PFSK-1 (cell line): ENCODE results near the gene CPLANE2.

ENCODE experiments used
- FOXP2 ChIP-seq: optimal IDR thresholded peaks from 2 replicates; pipeline ENCODE3; 2011; ENCODE audit warnings: borderline replicate concordance, control low read depth, inconsistent platforms; ENCODE audit not compliant: insufficient read depth; ENCODE audit errors: extremely low read length, extremely low read depth
- POLR2AphosphoS5 ChIP-seq: IDR thresholded peaks from 2 replicates; pipeline ENCODE4 v1.6.1; 2012; ENCODE audit warnings: low read depth, mild to moderate bottlenecking, control low read depth, low read length, moderate library complexity
- REST ChIP-seq, 2 experiments: IDR thresholded peaks; 2 replicates each; pipeline versions ENCODE4 v1.6.1 to v1.8.0; 2011 to 2012; ENCODE audit warnings: low read depth in 2 of 2, low read length in 2 of 2, control low read depth in 1 of 2, inconsistent platforms in 1 of 2, mild to moderate bottlenecking in 1 of 2, moderate library complexity in 1 of 2; ENCODE audit not compliant: insufficient read depth in 1 of 2

DNA sequence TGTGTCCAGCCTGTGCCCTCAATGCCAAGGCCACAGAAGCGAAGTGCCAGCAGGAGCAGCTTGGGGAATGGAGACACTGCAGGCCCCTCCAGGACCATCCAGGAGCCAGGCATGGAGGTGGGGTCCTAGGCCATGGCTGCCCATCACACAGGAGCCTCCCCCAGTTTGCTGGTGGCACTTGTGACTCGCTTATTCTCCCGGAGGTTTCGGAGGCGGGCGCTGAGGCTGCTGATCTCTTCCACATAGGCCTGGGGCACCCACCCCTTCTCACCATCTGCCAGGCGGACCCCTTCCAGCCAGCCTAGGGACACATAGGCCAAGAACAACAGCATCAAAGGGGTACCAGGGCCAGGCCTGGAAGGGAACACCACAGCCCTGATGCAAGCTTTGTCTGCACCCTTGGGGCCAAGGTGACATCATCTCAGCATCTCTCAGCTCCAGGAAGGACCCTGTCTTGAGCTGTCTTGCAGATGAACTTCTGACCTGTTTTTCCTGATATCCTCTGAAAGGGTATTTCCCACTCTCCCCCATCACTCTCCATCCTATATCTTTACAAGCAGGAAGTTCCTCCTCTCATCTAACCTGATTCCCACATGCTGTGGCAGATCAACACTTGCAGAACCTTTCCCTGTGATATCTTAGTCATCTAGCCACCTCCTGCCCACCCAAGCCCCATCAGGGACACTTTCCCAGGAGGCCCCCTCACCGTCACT is 38.4 kb downstream of the CPLANE2 start:
- TF ChIP-seq POLR2AphosphoS5 (no peak), REST (IDR thresholded peaks at IDR 0.05; ENCODE audit: insufficient read depth in 1 of 2, low read depth in 2 of 2, low read length in 2 of 2) (no peak), FOXP2 (no peak)
